HG03097 (cell line): Measurements from ENCODE around the gene KCNJ4.

Source experiments
- ATAC-seq: cut with Tn5 transposase; IDR thresholded peaks from one replicate; pipeline ENCODE4 v1.9.1; 2021; ENCODE audit not compliant: unreplicated experiment, low FRiP score

Gene KCNJ4

GRCh38 chr22:38435965-38436364 lies 19.0 kb downstream of the KCNJ4 start:
- ATAC-seq: no peak

- no peak for ATAC-seq
Measured at GRCh38 chr22:38435010-38435409, 20.0 kb downstream of the KCNJ4 start.

- ATAC-seq: no peak
Measured at GRCh38 chr22:38433871-38434270, 21.1 kb downstream of the KCNJ4 start.

GRCh38 chr22:38432264-38432663 lies 22.7 kb downstream of the KCNJ4 start:
- no peak for ATAC-seq

- ATAC-seq: no peak
Measured at GRCh38 chr22:38431266-38432010, 23.6 kb downstream of the KCNJ4 start.

- no peak for ATAC-seq
Measured at GRCh38 chr22:38429499-38430068, 25.4 kb downstream of the KCNJ4 start.

GRCh38 chr22:38428714-38429113 lies 26.3 kb downstream of the KCNJ4 start:
- no peak for ATAC-seq

GRCh38 chr22:38427940-38428339 lies 27.1 kb downstream of the KCNJ4 start:
- ATAC-seq: no peak

- ATAC-seq: no peak
Measured at GRCh38 chr22:38427465-38427864, 27.5 kb downstream of the KCNJ4 start.

GRCh38 chr22:38426628-38427027 lies 28.4 kb downstream of the KCNJ4 start:
- ATAC-seq: no peak

- ATAC-seq: no peak
Measured at GRCh38 chr22:38424525-38425080, 30.4 kb downstream of the KCNJ4 start.

- no peak for ATAC-seq
Measured at GRCh38 chr22:38423512-38424503, 31.2 kb downstream of the KCNJ4 start.

GRCh38 chr22:38422611-38423511 lies 32.1 kb downstream of the KCNJ4 start:
- no peak for ATAC-seq

GRCh38 chr22:38420734-38421133 lies 34.3 kb downstream of the KCNJ4 start:
- no peak for ATAC-seq

- ATAC-seq: no peak
Measured at GRCh38 chr22:38419858-38420160, 35.2 kb downstream of the KCNJ4 start.

GRCh38 chr22:38419121-38419857 lies 35.7 kb downstream of the KCNJ4 start:
- ATAC-seq: no peak

GRCh38 chr22:38418589-38418988 lies 36.4 kb downstream of the KCNJ4 start:
- ATAC-seq: no peak

- no peak for ATAC-seq
Measured at GRCh38 chr22:38417252-38418060, 37.5 kb downstream of the KCNJ4 start.
